Right renal cortex interstitium (tissue), 3 donors: ENCODE results near the gene COL11A1. TPM values are rescaled to one million over a fixed set of nuclear protein-coding genes. Genes with fewer than 3 reads are reported as not detected.
"Not testable (repeated sequence)": the region's sequence is repeated elsewhere in the genome, so short reads cannot be mapped to it uniquely, and the experiment has no call there.

Experiments
- DNase-seq, 3 donors: peaks; one replicate each; pipeline ENCODE4 v3.0.0-alpha.2; 2013; ENCODE audit warnings: low read depth in 3 of 3, low spot score in 2 of 3
- polyA plus RNA-seq, 3 donors: library from polyadenylated mRNA; unstranded; fragments of 120-200 nt; gene quantifications; one replicate each; pipeline ENCODE4 v1.2.1, GENCODE V29; 2013; ENCODE audit not compliant: insufficient read length in 3 of 3

COL11A1 gene
- polyA plus RNA-seq, 3 donors, result 4.5 to 7.0 (median 6.0) TPM

- no peak for DNase-seq
These were observed 21.1 kb downstream of the COL11A1 start for GRCh38 chr1:103087256-103087655.

GRCh38 chr1:103084181-103084580 is 24.1 kb downstream of the COL11A1 start:
- no peak for DNase-seq

- DNase-seq, result no peak
These were observed 32.9 kb downstream of the COL11A1 start for GRCh38 chr1:103075316-103076000.

- no peak for DNase-seq
These were observed 34.1 kb downstream of the COL11A1 start for GRCh38 chr1:103074224-103074623.

- DNase-seq, result no peak
These were observed 39.1 kb downstream of the COL11A1 start for GRCh38 chr1:103069201-103069600.

GRCh38 chr1:103063921-103064320 is 44.4 kb downstream of the COL11A1 start:
- no peak for DNase-seq

GRCh38 chr1:103058391-103058790 is 49.9 kb downstream of the COL11A1 start:
- DNase-seq, result no peak

GRCh38 chr1:103056423-103056822 is 51.9 kb downstream of the COL11A1 start:
- no peak for DNase-seq

- not testable (repeated sequence) for DNase-seq
These were observed 80.2 kb downstream of the COL11A1 start for GRCh38 chr1:103028110-103028509.

GRCh38 chr1:103025858-103026409 is 82.4 kb downstream of the COL11A1 start:
- no peak for DNase-seq

GRCh38 chr1:103024051-103024450 is 84.3 kb downstream of the COL11A1 start:
- no peak for DNase-seq

GRCh38 chr1:103002005-103002404 is 106.3 kb downstream of the COL11A1 start:
- DNase-seq, result no peak

GRCh38 chr1:102978874-102979273 is 129.4 kb downstream of the COL11A1 start:
- no peak for DNase-seq

GRCh38 chr1:102977292-102977691 is 131.0 kb downstream of the COL11A1 start:
- no peak for DNase-seq

GRCh38 chr1:102970496-102971078 is 137.7 kb downstream of the COL11A1 start:
- peak; percentile 7 to 27 (median 20) for DNase-seq

GRCh38 chr1:102967786-102968185 is 140.5 kb downstream of the COL11A1 start:
- DNase-seq, result no peak

- no peak for DNase-seq
These were observed 146.8 kb downstream of the COL11A1 start for GRCh38 chr1:102961549-102961948.

- no peak for DNase-seq
These were observed 153.7 kb downstream of the COL11A1 start for GRCh38 chr1:102954576-102954975.

GRCh38 chr1:102952400-102952799 is 155.9 kb downstream of the COL11A1 start:
- no peak for DNase-seq

- no peak for DNase-seq
These were observed 166.0 kb downstream of the COL11A1 start for GRCh38 chr1:102942324-102942723.

GRCh38 chr1:102941366-102941947 is 166.9 kb downstream of the COL11A1 start:
- no peak for DNase-seq

- DNase-seq, result no peak
These were observed 170.9 kb downstream of the COL11A1 start for GRCh38 chr1:102937401-102937800.
